GM23338 (cell line): ENCODE data around the gene CLC. TPM values are rescaled to one million over a fixed set of nuclear protein-coding genes. Genes with fewer than 3 reads are reported as not detected.

Source experiments
- ATAC-seq: fragments of 200-7000 bp; cut with Tn5 transposase; 3 replicates; pipeline ENCODE4 v1.9.1; 2020
- DNase-seq: peaks from one replicate; pipeline ENCODE4 v3.0.0-alpha.2; 2015; ENCODE audit warnings: low spot score
- H2AFZ ChIP-seq: fragments of 200-600 bp; sonication (generic); 2 replicates; pipeline ENCODE4 v1.8.0; 2016; ENCODE audit warnings: antibody characterized with exemption, mild to moderate bottlenecking, moderate library complexity
- H3F3A ChIP-seq: fragments of 200-600 bp; sonication (generic); replicated peaks from 2 replicates; pipeline ENCODE4 v1.8.0; 2017; ENCODE audit warnings: antibody characterized with exemption, mixed run types, low read depth
- H3K27ac ChIP-seq: fragments of 200-600 bp; sonication (generic); 2 replicates; pipeline ENCODE4 v1.6.1; 2016; ENCODE audit warnings: low read depth
- H3K27me3 ChIP-seq: fragments of 200-600 bp; sonication (generic); 2 replicates; pipeline ENCODE4 v1.8.0; 2016; ENCODE audit warnings: mild to moderate bottlenecking, mixed run types, moderate library complexity; ENCODE audit not compliant: insufficient read depth
- H3K36me3 ChIP-seq: fragments of 200-600 bp; sonication (generic); 2 replicates; pipeline ENCODE4 v1.8.0; 2016; ENCODE audit warnings: mild to moderate bottlenecking; ENCODE audit not compliant: insufficient read depth
- H3K4me1 ChIP-seq: fragments of 200-600 bp; sonication (generic); 2 replicates; pipeline ENCODE4 v1.8.0; 2016; ENCODE audit warnings: mild to moderate bottlenecking, moderate library complexity; ENCODE audit not compliant: insufficient read depth
- H3K4me2 ChIP-seq: fragments of 200-600 bp; sonication (generic); 2 replicates; pipeline ENCODE4 v1.7.1; 2017; ENCODE audit warnings: mixed run types
- H3K4me3 ChIP-seq: fragments of 200-600 bp; sonication (generic); 2 replicates; pipeline ENCODE4 v1.6.1; 2016; ENCODE audit warnings: mixed run types
- H3K79me2 ChIP-seq: fragments of 200-600 bp; sonication (generic); replicated peaks from 2 replicates; pipeline ENCODE4 v1.8.0; 2017; ENCODE audit warnings: mild to moderate bottlenecking; ENCODE audit not compliant: insufficient read depth
- H3K9me2 ChIP-seq: fragments of 200-600 bp; sonication (generic); 2 replicates; pipeline ENCODE4 v1.8.0; 2017; ENCODE audit not compliant: insufficient read depth
- H4K20me1 ChIP-seq: fragments of 200-600 bp; sonication (generic); replicated peaks from 2 replicates; pipeline ENCODE4 v1.8.0; 2017; ENCODE audit warnings: mild to moderate bottlenecking; ENCODE audit not compliant: insufficient read depth
- H3K27ac Mint-ChIP-seq: 2 replicates; pipeline ENCODE4 v1.8.0; 2020; ENCODE audit warnings: inconsistent platforms, mild to moderate bottlenecking, moderate library complexity, mixed read lengths
- H3K27me3 Mint-ChIP-seq: 3 replicates; pipeline ENCODE4 v1.8.0; 2022; ENCODE audit warnings: low read depth, mild to moderate bottlenecking, moderate library complexity, mixed read lengths, inconsistent platforms; ENCODE audit not compliant: insufficient read depth, poor library complexity
- H3K36me3 Mint-ChIP-seq: 3 replicates; pipeline ENCODE4 v1.8.0; 2021; ENCODE audit warnings: low read depth, mild to moderate bottlenecking, inconsistent platforms, moderate library complexity, mixed read lengths
- H3K4me1 Mint-ChIP-seq: 3 replicates; pipeline ENCODE4 v1.8.0; 2020; ENCODE audit warnings: mild to moderate bottlenecking, inconsistent platforms, mixed read lengths
- H3K4me3 Mint-ChIP-seq: 3 replicates; pipeline ENCODE4 v1.8.0; 2021; ENCODE audit warnings: moderate library complexity, mild to moderate bottlenecking, inconsistent platforms, mixed read lengths
- H3K9me3 Mint-ChIP-seq: 3 replicates; pipeline ENCODE4 v1.8.0; 2020; ENCODE audit warnings: moderate library complexity, mild to moderate bottlenecking, inconsistent platforms, mixed read lengths
- EZH2 ChIP-seq: fragments of 200-600 bp; sonication (generic); IDR thresholded peaks from one replicate; pipeline ENCODE4 v1.8.0; 2017; ENCODE audit warnings: antibody characterized with exemption, mild to moderate bottlenecking, low read depth; ENCODE audit not compliant: unreplicated experiment
- JUNB ChIP-seq: IDR thresholded peaks from one replicate; pipeline ENCODE4 v1.6.1; 2016; ENCODE audit warnings: antibody characterized with exemption; ENCODE audit not compliant: unreplicated experiment
- POLR2AphosphoS5 ChIP-seq: IDR thresholded peaks from 2 replicates; pipeline ENCODE4 v1.6.1; 2016; ENCODE audit warnings: antibody characterized with exemption, low read depth
- STAT1 ChIP-seq: IDR thresholded peaks from one replicate; pipeline ENCODE4 v1.6.1; 2016; ENCODE audit warnings: antibody characterized with exemption; ENCODE audit not compliant: unreplicated experiment
- ZNF114 ChIP-seq: fragments of 250-450 bp; sonication (Bioruptor Pico); IDR thresholded peaks from 2 replicates; pipeline ENCODE4 v1.5.0; 2020; ENCODE audit warnings: mild to moderate bottlenecking, moderate library complexity
- ZNF331 ChIP-seq: fragments of 250-450 bp; sonication (Bioruptor Pico); IDR thresholded peaks from 2 replicates; pipeline ENCODE4 v1.5.0; 2020; ENCODE audit warnings: low read depth, mild to moderate bottlenecking, moderate library complexity
- ZNF462 ChIP-seq: fragments of 250-450 bp; sonication (Bioruptor Pico); IDR thresholded peaks from 2 replicates; pipeline ENCODE4 v1.5.0; 2020; ENCODE audit warnings: mild to moderate bottlenecking, moderate library complexity
- polyA plus RNA-seq: library from polyadenylated mRNA; unstranded; fragments of >200 nt; fragmentation: Nextera tagmentation; extraction: Ambion mirVana; gene quantifications from 2 replicates; pipeline ENCODE4 v1.2.1, GENCODE V29; 2016
- total RNA-seq: library from RNA; depleted of rRNA; stranded (reverse); fragments of >200 nt; shearing (Covaris generic); gene quantifications from 2 replicates; pipeline ENCODE4 v1.2.3, GENCODE V29; 2014
- TF ChIP-seq, protein P1 (sequence below): IDR thresholded peaks from 2 replicates; pipeline ENCODE4 v1.6.1; 2016; ENCODE audit warnings: antibody characterized with exemption

The CLC gene
- total and polyA plus RNA-seq, 2 experiments from 2014 or later, result not detected

DNA sequence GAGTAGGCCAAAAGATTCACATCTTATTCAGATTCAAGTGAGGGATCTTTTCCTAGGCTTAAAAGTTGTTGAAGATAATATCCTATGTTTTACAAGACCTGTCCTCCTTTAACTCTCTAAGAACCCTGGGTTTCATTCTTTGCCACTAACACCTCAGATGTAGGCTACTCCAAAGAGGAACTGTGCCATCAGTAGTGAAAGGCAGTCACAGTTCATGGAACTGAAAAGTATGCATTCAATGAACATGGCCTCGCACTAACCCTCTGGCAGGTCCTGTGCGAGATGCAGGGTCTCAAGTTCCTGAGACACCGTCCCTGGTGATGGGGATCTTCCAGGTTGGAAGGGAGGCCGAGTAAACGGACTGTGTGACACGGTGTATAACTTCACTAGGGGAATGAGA, 29.2 kb downstream of the CLC start:
- TF ChIP-seq STAT1 (no peak), ZNF462 (CRISPR knock-in tag) (no peak), ZNF114 (no peak), POLR2AphosphoS5 (no peak), EZH2 (no peak), ZNF331 (CRISPR knock-in tag) (no peak), JUNB (no peak)
- TF ChIP-seq, protein P1, sequence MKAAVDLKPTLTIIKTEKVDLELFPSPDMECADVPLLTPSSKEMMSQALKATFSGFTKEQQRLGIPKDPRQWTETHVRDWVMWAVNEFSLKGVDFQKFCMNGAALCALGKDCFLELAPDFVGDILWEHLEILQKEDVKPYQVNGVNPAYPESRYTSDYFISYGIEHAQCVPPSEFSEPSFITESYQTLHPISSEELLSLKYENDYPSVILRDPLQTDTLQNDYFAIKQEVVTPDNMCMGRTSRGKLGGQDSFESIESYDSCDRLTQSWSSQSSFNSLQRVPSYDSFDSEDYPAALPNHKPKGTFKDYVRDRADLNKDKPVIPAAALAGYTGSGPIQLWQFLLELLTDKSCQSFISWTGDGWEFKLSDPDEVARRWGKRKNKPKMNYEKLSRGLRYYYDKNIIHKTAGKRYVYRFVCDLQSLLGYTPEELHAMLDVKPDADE, result no peak
- no peaks in the 10 kb centered on the region for H3K36me3 Mint-ChIP-seq
- ATAC-seq, result no peak
- DNase-seq, result no peak
- H3K27me3 Mint-ChIP-seq, result peaks cover 4% of the 10 kb centered on the region
- H3K9me3 Mint-ChIP-seq, result peaks cover 7% of the 10 kb centered on the region; the same call in 1 of the 3 replicates
- no peaks in the 10 kb centered on the region for H3K79me2 ChIP-seq
- H3K27ac Mint-ChIP-seq, result no peak overlapping the region
- no peaks in the 10 kb centered on the region for H3K4me1 ChIP-seq
- no peak overlapping the region for H3K4me2 ChIP-seq
- H3K4me3 ChIP-seq, result no peak overlapping the region
- no peaks in the 10 kb centered on the region; the same call in 1 of the 2 replicates for H3K27me3 ChIP-seq
- H3K4me1 Mint-ChIP-seq, result no peaks in the 10 kb centered on the region
- no peak overlapping the region for H3K27ac ChIP-seq
- H4K20me1 ChIP-seq, result no peaks in the 10 kb centered on the region
- no peak overlapping the region for H3K4me3 Mint-ChIP-seq
- no peak overlapping the region for H2AFZ ChIP-seq
- no peaks in the 10 kb centered on the region for H3K9me2 ChIP-seq
- no peaks in the 10 kb centered on the region for H3F3A ChIP-seq
- H3K36me3 ChIP-seq, result no peaks in the 10 kb centered on the region
